EL (cell line): ENCODE data around the gene ANKRD42.

ENCODE experiments used
- DNase-seq: peaks from one replicate; pipeline ENCODE4 v3.0.0-alpha.2; 2016

Gene ANKRD42

GRCh38 chr11:83293457-83293774, 99.9 kb downstream of the ANKRD42 start:
- no peak for DNase-seq

- DNase-seq = no peak
Measured at GRCh38 chr11:83294208-83294607, 100.7 kb downstream of the ANKRD42 start.
